Measurements from ENCODE around the gene RELL1.

GRCh38 chr4:37663552-37663951 is 22.6 kb downstream of the RELL1 start:
- TF ChIP-seq POLR2A (IDR thresholded peaks at IDR 0.05): no peak
- TF ChIP-seq CTCF (IDR thresholded peaks at IDR 0.05): no peak

Data from body of pancreas (tissue), 4 donors.